GM10248 (cell line): ENCODE data around the gene DNAJC10.
"Not testable (repeated sequence)": the region's sequence is repeated elsewhere in the genome, so short reads cannot be mapped to it uniquely, and the experiment has no call there.

Source experiments
- CTCF ChIA-PET: fragments of 300-600 bp; sonication (Branson Sonifier 250); formaldehyde crosslinking; extraction: SDS; loops from one replicate; lab custom pipeline; 2021; ENCODE audit warnings: antibody characterized with exemption; lab: Yijun Ruan, JAX
- POLR2A ChIA-PET: fragments of 350-650 bp; sonication (Branson Sonifier 250); formaldehyde crosslinking; extraction: SDS; loops from one replicate; lab custom pipeline; 2020; ENCODE audit warnings: antibody characterized with exemption; lab: Yijun Ruan, JAX
- DNase-seq: peaks from one replicate; pipeline ENCODE4 v3.0.0; 2012; ENCODE audit errors: extremely low spot score
- TF ChIP-seq, protein P1 (sequence below): IDR thresholded peaks from 2 replicates; pipeline ENCODE4 v1.5.1; 2012; ENCODE audit warnings: mild to moderate bottlenecking, low read depth; ENCODE audit errors: extremely low read depth, missing control alignments, control extremely low read depth

DNAJC10 gene

DNA sequence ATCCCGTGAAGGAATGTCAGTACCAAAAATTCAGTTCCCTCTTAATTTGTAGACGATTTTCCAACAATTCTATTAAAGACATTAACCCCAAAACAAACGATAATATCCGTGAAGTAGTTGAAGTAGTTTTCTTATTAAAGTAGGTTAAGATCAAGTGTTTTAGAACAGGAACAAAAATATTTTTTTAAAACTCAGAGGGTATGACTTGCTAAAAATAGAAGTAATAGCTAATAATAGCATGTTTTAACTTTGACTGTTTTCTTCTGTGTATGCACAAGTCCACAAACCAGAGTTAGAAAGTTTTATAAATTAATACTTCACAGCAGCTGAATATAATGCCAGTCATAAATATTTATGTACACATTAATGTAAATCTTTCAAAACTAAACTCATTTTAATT lies 2.4 kb downstream of the DNAJC10 start:
- TF ChIP-seq, protein P1, sequence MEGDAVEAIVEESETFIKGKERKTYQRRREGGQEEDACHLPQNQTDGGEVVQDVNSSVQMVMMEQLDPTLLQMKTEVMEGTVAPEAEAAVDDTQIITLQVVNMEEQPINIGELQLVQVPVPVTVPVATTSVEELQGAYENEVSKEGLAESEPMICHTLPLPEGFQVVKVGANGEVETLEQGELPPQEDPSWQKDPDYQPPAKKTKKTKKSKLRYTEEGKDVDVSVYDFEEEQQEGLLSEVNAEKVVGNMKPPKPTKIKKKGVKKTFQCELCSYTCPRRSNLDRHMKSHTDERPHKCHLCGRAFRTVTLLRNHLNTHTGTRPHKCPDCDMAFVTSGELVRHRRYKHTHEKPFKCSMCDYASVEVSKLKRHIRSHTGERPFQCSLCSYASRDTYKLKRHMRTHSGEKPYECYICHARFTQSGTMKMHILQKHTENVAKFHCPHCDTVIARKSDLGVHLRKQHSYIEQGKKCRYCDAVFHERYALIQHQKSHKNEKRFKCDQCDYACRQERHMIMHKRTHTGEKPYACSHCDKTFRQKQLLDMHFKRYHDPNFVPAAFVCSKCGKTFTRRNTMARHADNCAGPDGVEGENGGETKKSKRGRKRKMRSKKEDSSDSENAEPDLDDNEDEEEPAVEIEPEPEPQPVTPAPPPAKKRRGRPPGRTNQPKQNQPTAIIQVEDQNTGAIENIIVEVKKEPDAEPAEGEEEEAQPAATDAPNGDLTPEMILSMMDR = no peak
- POLR2A ChIA-PET = no interaction called here

DNA sequence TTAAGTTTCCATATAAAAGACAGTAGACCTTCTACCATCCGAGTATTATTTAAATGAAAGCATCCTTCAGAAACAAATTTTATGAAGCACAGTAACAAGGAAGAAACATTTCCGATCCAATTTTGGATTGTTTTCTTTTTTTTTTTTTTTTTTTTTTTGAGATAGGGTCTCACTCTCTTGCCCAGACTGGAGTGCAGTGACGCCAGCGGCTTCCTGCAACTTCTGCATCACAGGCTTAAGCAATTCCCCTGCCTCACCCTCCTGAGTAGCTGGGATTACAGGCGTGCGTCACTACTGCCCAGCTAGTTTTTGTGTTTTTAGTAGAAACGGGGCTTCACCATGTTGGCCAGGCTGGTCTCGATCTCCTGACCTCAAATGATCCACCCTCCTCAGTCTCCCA lies 3.1 kb downstream of the DNAJC10 start:
- DNase-seq, POLR2A ChIA-PET: not testable (repeated sequence)
- CTCF ChIA-PET = interaction anchor here (0.8 to 1.0 kb wide), 2 partner anchors 8 to 16 kb away, joined by 3 read pairs; no protein-coding TSS in a partner anchor

More for the DNA sequence above, 2.4 kb downstream of the DNAJC10 start:
- DNase-seq = no peak
- CTCF ChIA-PET = interaction anchor here (0.6 to 1.0 kb wide), 2 partner anchors 8 to 10 kb away, joined by 3 read pairs; no protein-coding TSS in a partner anchor

DNA sequence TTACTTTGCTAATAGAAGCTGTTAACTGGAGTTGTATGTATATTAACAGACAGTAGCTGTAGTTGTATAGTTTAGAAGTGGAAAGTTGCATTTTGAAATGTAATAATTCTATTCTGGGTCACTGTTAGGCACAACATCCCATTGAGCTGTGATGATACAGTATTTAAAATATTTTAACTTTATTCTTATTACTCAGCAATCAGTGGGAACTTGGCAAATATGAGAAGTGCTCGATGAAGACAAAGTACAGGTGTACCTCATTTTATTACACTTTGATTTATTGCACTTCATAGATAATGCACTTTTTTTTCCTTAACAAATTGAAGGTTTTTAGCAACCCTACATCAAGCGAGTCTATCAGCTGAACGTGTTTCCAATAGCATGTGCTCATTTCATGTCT lies 8.6 kb downstream of the DNAJC10 start:
- no peak for DNase-seq
- CTCF ChIA-PET = interaction anchor here (1.3 to 1.7 kb wide), 2 partner anchors 9 to 11 kb away, joined by 3 to 5 read pairs; no protein-coding TSS in a partner anchor
- POLR2A ChIA-PET = no interaction called here
- TF ChIP-seq, protein P1 = no peak

DNA sequence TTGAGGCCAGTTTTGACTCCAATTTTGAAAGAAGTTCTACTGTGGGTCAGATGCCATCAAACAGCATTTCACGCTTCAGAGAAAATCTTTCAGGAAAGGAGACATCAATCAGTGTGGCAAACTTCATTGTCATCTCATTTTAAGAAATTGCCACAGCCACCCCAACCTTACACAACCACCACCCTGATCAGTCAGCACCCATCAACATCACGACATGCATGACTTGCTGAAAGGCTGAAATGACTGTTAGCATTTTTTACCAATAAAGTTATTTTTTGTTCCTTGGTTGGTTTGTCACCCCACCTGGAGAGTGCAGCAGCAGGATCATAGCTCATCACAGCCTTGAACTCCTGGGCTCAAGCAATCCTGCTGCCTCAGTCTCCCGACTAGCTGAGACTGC lies 10.4 kb downstream of the DNAJC10 start:
- ChIA-PET POLR2A (no interaction called here), CTCF (interaction anchor here (0.9 to 1.0 kb wide), 2 partner anchors 8 to 9 kb away, joined by 3 to 5 read pairs; no protein-coding TSS in a partner anchor)
- TF ChIP-seq, protein P1 = no peak
- no peak for DNase-seq

DNA sequence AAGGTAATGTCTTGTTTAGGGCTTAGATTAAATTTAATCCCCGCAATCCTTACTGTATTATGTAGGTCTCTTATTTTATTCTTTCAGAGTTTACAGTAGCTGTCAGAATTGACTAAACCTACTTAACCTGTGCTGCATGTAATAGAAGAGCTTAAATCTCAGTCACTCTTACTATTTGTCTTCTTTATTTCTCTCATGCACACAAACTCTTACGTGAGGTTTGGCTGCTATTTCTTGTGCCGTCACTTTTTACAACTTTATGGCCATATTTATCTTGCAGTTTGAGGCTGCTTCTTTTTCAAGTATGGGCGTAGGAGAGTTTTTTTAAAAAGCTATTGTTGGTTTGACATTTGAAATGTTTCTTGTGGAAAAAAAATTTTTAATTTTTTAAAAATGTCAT lies 12.0 kb downstream of the DNAJC10 start:
- TF ChIP-seq, protein P1 = no peak
- POLR2A ChIA-PET = no interaction called here
- CTCF ChIA-PET = interaction anchor here (1.1 kb wide), 1 partner anchor 10 kb away, joined by 3 read pairs; no protein-coding TSS in a partner anchor
- DNase-seq = no peak

DNA sequence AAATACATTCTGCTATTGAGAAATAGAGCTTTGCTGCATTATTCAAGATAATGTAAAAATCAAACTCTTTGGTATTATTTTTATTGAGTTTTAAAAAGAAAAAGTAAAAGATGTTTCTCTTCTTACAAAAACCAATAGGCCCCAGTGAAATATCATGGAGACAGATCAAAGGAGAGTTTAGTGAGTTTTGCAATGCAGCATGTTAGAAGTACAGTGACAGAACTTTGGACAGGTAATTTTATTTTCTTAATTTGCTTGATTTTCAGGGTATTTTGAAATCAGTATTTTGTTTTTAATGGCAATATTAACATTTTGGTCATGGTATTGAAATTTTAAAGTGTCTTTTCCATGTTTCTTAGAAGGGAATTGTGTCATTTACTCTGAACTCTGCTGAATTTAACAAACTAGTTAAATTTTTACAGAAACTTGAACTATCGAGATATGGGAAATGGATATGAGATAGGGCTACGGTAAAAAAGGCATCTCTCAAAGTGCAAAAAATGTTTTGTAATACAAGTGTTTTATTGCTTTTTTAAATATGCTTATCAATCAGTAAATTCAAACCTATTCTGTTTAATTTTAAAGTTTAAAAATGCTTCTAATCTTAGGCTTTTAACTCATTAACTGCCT lies 13.8 kb downstream of the DNAJC10 start:
- POLR2A ChIA-PET = no interaction called here
- CTCF ChIA-PET = interaction anchor here (1.5 kb wide), 1 partner anchor 13 kb away, joined by 4 read pairs; no protein-coding TSS in a partner anchor
- TF ChIP-seq, protein P1 = no peak
- no peak for DNase-seq

DNA sequence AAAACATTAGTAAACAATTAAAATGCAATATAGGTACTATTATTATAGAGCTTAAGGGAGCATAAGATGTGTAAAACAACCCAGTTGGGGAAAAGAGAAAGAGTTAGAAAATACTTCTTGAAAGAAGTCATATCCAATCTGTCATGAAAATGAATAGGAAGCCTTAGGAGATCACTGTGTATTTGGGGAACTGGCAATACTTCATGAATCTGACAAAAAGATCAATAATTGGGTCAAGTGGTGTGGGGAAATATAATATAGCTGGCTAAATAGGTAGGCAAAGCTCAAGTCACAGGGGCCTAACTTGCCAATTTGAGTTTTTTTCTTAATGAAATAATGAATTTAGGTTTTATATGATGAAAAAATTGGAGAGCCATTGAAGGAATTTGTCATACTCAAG lies 14.4 kb downstream of the DNAJC10 start:
- TF ChIP-seq, protein P1 = no peak
- DNase-seq = no peak
- POLR2A ChIA-PET = no interaction called here
- CTCF ChIA-PET = interaction anchor here (1.1 to 1.5 kb wide), 2 partner anchors 13 to 32 kb away, joined by 3 to 4 read pairs; no protein-coding TSS in a partner anchor
